Measurements from ENCODE around the gene BAD. TPM values are rescaled to one million over a fixed set of nuclear protein-coding genes. Genes with fewer than 3 reads are reported as not detected.

BAD gene
- total and polyA plus RNA-seq, 2 of the 13 experiments (the other 11 are each of a cell fraction or from before 2014, with no cell fraction given): 17.9 to 28.5 TPM

- TF ChIP-seq SPEN (CRISPR knock-in tag; IDR thresholded peaks at IDR 0.05; ENCODE audit: low read depth) (peak; percentile 78), ZNF460 (CRISPR knock-in tag; IDR thresholded peaks at IDR 0.05; ENCODE audit: borderline replicate concordance) (no peak), SP1 (IDR thresholded peaks at IDR 0.05) (no peak), SP1 (CRISPR knock-in tag; IDR thresholded peaks at IDR 0.05) (peak; percentile 91), TARDBP (CRISPR knock-in tag; IDR thresholded peaks at IDR 0.05) (0 out of 2 replicates have a peak, but pooled peaks have one; percentile 33), PCBP1 (IDR thresholded peaks at IDR 0.05; ENCODE audit: borderline replicate concordance, low read depth, low read length) (0 out of 2 replicates have a peak, but pooled peaks have one; percentile 46), AHDC1 (CRISPR knock-in tag; IDR thresholded peaks at IDR 0.05; ENCODE audit: borderline replicate concordance) (no peak), MNT (IDR thresholded peaks at IDR 0.05) (0 out of 2 replicates have a peak, but pooled peaks have one; percentile 7), NFYB (CRISPR knock-in tag; IDR thresholded peaks at IDR 0.05) (peak; percentile 41; the same call in 1 of the 2 replicates), KDM2A (CRISPR knock-in tag; IDR thresholded peaks at IDR 0.05; ENCODE audit: borderline replicate concordance, low read depth) (0 out of 2 replicates have a peak, but pooled peaks have one; percentile 31), RBFOX2 (IDR thresholded peaks at IDR 0.05; ENCODE audit: low read depth, low read length) (peak; percentile 43), ZBTB2 (CRISPR knock-in tag; IDR thresholded peaks at IDR 0.05; ENCODE audit: low read depth) (peak; percentile 61), ZNF687 (CRISPR knock-in tag; IDR thresholded peaks at IDR 0.05) (no peak), ZNF441 (CRISPR knock-in tag; IDR thresholded peaks at IDR 0.05; ENCODE audit: borderline replicate concordance) (peak; percentile 100), GABPB1 (CRISPR knock-in tag; IDR thresholded peaks at IDR 0.05) (peak; percentile 61; the same call in 1 of the 2 replicates), SP5 (CRISPR knock-in tag; IDR thresholded peaks at IDR 0.05; ENCODE audit: borderline replicate concordance, low read depth) (peak; percentile 48; the same call in 1 of the 2 replicates)
These were observed 20.7 kb upstream of the BAD start, which contains the start of gene ESRRA (continued) for GRCh38 chr11:64305075-64305690.
